DND-41 (cell line): ENCODE measurements around the gene STARD13.

ENCODE experiments used
- ATAC-seq: fragments of 200-7000 bp; cut with Tn5 transposase; 3 replicates; pipeline ENCODE4 v1.9.1; 2021; ENCODE audit warnings: low read depth; ENCODE audit not compliant: insufficient read depth
- DNase-seq: peaks from one replicate; pipeline ENCODE4 v3.0.0-alpha.2; 2020
- H2AFZ ChIP-seq: 2 replicates; pipeline ENCODE4 v1.6.0; 2012; ENCODE audit warnings: low read depth, low read length
- H3K27ac ChIP-seq: 2 replicates; pipeline ENCODE4 v1.5.1; 2012; ENCODE audit warnings: low read length, inconsistent platforms
- H3K27me3 ChIP-seq: fragments of 200-600 bp; sonication (generic); 2 replicates; pipeline ENCODE4 v1.6.0; 2012; ENCODE audit warnings: low read length, mild to moderate bottlenecking, inconsistent platforms; ENCODE audit not compliant: insufficient read depth, poor library complexity
- H3K36me3 ChIP-seq: 2 replicates; pipeline ENCODE4 v1.5.1; 2012; ENCODE audit warnings: low read length, inconsistent platforms; ENCODE audit not compliant: insufficient read depth
- H3K4me1 ChIP-seq: 2 replicates; pipeline ENCODE4 v1.5.1; 2012; ENCODE audit warnings: mild to moderate bottlenecking, low read length; ENCODE audit not compliant: insufficient read depth
- H3K4me2 ChIP-seq: 2 replicates; pipeline ENCODE4 v1.6.0; 2012; ENCODE audit warnings: mild to moderate bottlenecking, moderate library complexity, low read length, inconsistent platforms; ENCODE audit not compliant: insufficient read depth
- H3K4me3 ChIP-seq, 2 experiments: fragments of 200-600 bp in 1 of 2; shearing (Covaris generic) in 1 of 2; 2 replicates each; pipeline ENCODE4 v1.5.1; 2012 to 2016; ENCODE audit warnings: inconsistent platforms in 2 of 2, low read length in 2 of 2, mild to moderate bottlenecking in 2 of 2, low read depth in 1 of 2, moderate library complexity in 1 of 2
- H3K79me2 ChIP-seq: 2 replicates; pipeline ENCODE4 v1.6.0; 2012; ENCODE audit warnings: low read length, inconsistent platforms; ENCODE audit not compliant: insufficient read depth
- H3K9ac ChIP-seq: 2 replicates; pipeline ENCODE4 v1.6.0; 2012; ENCODE audit warnings: low read depth, mild to moderate bottlenecking, inconsistent platforms, low read length, moderate library complexity
- H3K9me3 ChIP-seq: 2 replicates; pipeline ENCODE4 v1.5.1; 2012; ENCODE audit warnings: low read length, moderate library complexity, mild to moderate bottlenecking, inconsistent platforms; ENCODE audit not compliant: insufficient read depth, severe bottlenecking
- H4K20me1 ChIP-seq: 2 replicates; pipeline ENCODE4 v1.6.0; 2012; ENCODE audit warnings: low read length; ENCODE audit not compliant: insufficient read depth
- EZH2 ChIP-seq: IDR thresholded peaks from 3 replicates; pipeline ENCODE4 v1.6.1; 2012; ENCODE audit warnings: borderline replicate concordance, low read depth, mild to moderate bottlenecking, moderate library complexity, low read length, inconsistent platforms; ENCODE audit not compliant: severe bottlenecking
- TF ChIP-seq, protein P1 (sequence below): IDR thresholded peaks from 2 replicates; pipeline ENCODE4 v1.5.1; 2012; ENCODE audit warnings: borderline replicate concordance, low read length, moderate library complexity, mild to moderate bottlenecking; ENCODE audit not compliant: poor library complexity, severe bottlenecking; ENCODE audit errors: extremely low read depth

The STARD13 gene

DNA sequence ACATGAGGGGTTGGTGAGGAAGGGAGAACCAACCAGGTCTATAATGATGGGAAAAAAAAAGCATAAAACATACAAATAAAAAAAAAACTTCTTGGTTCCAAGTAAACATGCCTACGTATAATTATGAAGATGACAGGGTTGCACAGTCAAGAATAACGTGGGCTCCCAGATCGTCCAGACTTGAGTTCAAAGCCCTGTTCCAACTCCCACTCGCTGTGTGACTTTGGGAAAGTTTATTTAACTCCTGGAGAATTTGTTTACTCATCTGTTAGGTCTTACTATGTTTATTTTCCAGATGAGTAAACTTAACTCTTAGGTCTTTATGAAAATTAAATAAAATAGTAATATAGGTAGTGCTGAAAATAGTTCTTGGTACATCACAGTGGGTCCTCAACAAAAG is 13.8 kb downstream of the STARD13 start:
- no peak overlapping the region for H2AFZ ChIP-seq
- no peak overlapping the region for H3K4me3 ChIP-seq
- H3K4me1 ChIP-seq = no peaks in the 10 kb centered on the region
- TF ChIP-seq EZH2 = no peak
- H3K79me2 ChIP-seq = no peaks in the 10 kb centered on the region
- H3K4me2 ChIP-seq = no peak overlapping the region
- ATAC-seq (no peak), DNase-seq (no peak)
- H3K36me3 ChIP-seq = no peaks in the 10 kb centered on the region
- no peaks in the 10 kb centered on the region for H4K20me1 ChIP-seq
- H3K27ac ChIP-seq = no peak overlapping the region
- no peaks in the 10 kb centered on the region for H3K9me3 ChIP-seq
- H3K27me3 ChIP-seq = peaks cover 3% of the 10 kb centered on the region
- H3K9ac ChIP-seq = no peak overlapping the region

DNA sequence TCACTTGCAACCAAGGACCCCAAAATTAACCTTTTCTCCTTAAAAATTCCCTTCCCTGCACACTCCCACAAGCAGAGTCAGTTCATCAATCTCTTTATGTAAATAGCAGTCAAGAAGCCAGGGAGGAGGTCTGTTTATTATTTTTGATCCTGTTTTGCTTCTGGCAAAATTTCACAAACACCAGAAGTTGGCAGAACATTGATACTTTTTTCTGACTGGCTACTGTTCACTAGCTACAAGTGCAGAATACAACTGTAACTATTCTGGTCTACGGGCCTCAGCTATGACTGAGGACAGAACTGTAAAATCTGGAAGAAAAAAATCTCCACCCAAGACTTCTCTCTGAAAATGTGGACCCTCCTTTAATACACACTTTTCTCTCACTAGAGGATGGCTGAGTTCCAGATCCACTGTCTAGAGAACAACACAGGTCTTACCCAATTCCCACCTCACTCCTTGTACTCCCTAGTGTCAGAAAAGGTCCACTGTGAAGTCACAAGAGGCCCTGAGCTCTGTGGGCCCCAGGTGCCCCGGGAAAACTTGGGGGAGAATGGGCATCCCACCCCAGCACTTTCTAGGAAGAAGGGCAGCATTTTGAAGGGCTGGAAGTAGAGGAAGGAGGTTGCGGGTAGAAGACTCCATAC is 14.5 kb downstream of the STARD13 start:
- Histone ChIP-seq H3K4me2 (no peak overlapping the region), H3K27ac (no peak overlapping the region), H3K27me3 (peaks cover 3% of the 10 kb centered on the region), H2AFZ (no peak overlapping the region), H3K36me3 (no peaks in the 10 kb centered on the region), H4K20me1 (no peaks in the 10 kb centered on the region), H3K9me3 (no peaks in the 10 kb centered on the region), H3K4me3 (no peak overlapping the region), H3K79me2 (no peaks in the 10 kb centered on the region), H3K4me1 (no peaks in the 10 kb centered on the region), H3K9ac (no peak overlapping the region)
- ATAC-seq (no peak), DNase-seq (no peak)
- TF ChIP-seq EZH2 = no peak
- TF ChIP-seq, protein P1, sequence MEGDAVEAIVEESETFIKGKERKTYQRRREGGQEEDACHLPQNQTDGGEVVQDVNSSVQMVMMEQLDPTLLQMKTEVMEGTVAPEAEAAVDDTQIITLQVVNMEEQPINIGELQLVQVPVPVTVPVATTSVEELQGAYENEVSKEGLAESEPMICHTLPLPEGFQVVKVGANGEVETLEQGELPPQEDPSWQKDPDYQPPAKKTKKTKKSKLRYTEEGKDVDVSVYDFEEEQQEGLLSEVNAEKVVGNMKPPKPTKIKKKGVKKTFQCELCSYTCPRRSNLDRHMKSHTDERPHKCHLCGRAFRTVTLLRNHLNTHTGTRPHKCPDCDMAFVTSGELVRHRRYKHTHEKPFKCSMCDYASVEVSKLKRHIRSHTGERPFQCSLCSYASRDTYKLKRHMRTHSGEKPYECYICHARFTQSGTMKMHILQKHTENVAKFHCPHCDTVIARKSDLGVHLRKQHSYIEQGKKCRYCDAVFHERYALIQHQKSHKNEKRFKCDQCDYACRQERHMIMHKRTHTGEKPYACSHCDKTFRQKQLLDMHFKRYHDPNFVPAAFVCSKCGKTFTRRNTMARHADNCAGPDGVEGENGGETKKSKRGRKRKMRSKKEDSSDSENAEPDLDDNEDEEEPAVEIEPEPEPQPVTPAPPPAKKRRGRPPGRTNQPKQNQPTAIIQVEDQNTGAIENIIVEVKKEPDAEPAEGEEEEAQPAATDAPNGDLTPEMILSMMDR = no peak

DNA sequence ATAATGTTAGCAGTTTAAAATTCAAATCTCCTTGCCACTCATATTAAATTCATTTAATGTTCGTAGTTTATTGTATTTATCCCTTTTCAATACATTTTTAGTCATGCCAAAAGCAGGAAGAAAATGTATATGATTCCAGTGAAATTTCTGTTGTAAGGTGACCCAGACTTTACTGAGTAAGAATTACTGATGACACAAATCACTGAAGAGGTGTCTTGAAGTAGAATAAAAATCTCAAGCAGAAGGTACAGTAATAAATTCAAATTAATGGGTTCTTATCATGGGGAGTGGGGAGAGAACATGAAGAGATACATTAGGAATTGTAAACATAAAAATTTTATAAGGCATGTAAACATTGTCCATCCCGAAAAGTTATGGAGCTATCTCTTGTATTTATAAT is 19.9 kb downstream of the STARD13 start:
- no peaks in the 10 kb centered on the region for H3K79me2 ChIP-seq
- no peaks in the 10 kb centered on the region for H4K20me1 ChIP-seq
- H3K9ac ChIP-seq = no peak overlapping the region
- H3K36me3 ChIP-seq = no peaks in the 10 kb centered on the region
- DNase-seq = no peak
- H3K4me2 ChIP-seq = no peak overlapping the region
- no peak for ATAC-seq
- no peaks in the 10 kb centered on the region for H3K9me3 ChIP-seq
- H3K27ac ChIP-seq = no peak overlapping the region
- no peaks in the 10 kb centered on the region for H3K4me1 ChIP-seq
- no peak for TF ChIP-seq EZH2
- TF ChIP-seq, protein P1 = no peak
- no peak overlapping the region for H3K4me3 ChIP-seq
- no peak overlapping the region for H2AFZ ChIP-seq
- peaks cover 3% of the 10 kb centered on the region for H3K27me3 ChIP-seq

DNA sequence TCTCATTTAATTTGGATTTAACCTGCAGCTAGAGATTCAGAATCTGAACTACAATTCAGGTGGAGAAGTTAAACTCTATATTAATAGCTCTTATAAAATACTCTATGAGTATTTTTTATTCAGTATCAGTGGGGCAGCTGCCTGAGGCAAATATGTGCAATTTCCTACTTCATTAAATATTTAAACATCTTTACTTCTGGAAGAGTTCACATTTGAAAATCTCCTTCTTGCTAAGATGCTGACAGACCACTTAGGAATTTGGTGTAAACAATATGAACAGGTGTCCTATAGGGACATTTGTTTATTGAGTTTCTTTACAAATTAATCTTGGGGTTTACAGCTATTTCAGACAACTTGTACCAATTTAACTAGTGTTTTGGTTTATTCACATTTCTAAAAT is 20.4 kb downstream of the STARD13 start:
- no peaks in the 10 kb centered on the region for H3K79me2 ChIP-seq
- H3K36me3 ChIP-seq = no peaks in the 10 kb centered on the region
- H3K4me2 ChIP-seq = no peak overlapping the region
- no peak for DNase-seq
- H4K20me1 ChIP-seq = no peaks in the 10 kb centered on the region
- no peaks in the 10 kb centered on the region for H3K4me1 ChIP-seq
- no peak for ATAC-seq
- H3K27me3 ChIP-seq = peaks cover 3% of the 10 kb centered on the region
- no peaks in the 10 kb centered on the region for H3K9me3 ChIP-seq
- no peak for TF ChIP-seq EZH2
- TF ChIP-seq, protein P1 = no peak
- H2AFZ ChIP-seq = no peak overlapping the region
- no peak overlapping the region for H3K9ac ChIP-seq
- no peak overlapping the region for H3K27ac ChIP-seq
- no peak overlapping the region for H3K4me3 ChIP-seq
